Epithelial cell of prostate (primary cell): ENCODE measurements around the gene PARL.

ENCODE experiments used
- DNase-seq: peaks from one replicate; pipeline ENCODE4 v3.0.0-alpha.2; 2011; ENCODE audit warnings: low read depth, low spot score
- H3K27ac ChIP-seq: fragments of 450-650 bp; 2 replicates; pipeline ENCODE4 v1.5.1; 2017; ENCODE audit warnings: mild to moderate bottlenecking

The PARL gene, protein sequence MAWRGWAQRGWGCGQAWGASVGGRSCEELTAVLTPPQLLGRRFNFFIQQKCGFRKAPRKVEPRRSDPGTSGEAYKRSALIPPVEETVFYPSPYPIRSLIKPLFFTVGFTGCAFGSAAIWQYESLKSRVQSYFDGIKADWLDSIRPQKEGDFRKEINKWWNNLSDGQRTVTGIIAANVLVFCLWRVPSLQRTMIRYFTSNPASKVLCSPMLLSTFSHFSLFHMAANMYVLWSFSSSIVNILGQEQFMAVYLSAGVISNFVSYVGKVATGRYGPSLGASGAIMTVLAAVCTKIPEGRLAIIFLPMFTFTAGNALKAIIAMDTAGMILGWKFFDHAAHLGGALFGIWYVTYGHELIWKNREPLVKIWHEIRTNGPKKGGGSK

DNA sequence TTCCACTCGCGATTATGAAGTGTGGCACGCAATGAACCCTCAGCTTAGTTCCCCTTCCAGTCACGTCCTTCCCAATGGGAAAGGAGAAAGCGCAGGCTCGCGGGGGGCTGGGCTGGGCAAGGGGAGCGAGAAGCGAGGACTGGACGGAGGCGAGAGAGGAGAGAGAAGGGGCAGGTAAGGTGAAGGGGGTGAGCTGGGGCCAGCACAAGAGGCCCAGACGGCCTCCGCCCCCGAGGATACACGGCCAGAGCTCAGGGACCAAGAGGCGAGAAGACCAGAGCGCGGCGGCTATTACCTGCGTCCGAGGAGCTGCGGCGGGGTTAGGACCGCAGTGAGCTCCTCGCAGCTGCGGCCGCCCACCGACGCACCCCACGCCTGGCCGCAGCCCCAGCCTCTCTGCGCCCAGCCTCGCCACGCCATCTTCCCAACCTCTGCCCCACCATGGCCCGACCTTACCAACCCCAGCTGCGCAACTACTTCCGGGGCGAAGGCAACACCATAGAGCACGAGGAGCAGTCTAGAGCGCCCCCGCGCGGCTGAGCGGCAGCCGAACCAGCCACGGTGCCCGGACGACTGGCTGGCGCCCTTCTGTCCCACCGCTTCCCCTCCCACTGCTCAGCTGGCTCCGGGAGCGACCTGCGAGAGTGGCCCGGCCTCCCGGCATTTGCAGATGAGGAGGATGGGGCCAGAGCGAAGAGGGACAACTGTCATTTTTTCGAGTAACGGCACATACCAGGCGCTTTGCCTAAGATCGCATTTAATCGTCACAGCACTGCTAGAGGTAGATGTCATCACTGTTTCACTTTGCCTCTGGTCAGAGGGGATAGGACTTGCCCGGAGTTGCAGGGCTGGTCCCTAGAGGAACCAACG, at the start of gene PARL:
Gene PARL, minus strand, starts transcription at position 454 of the 870 bp plus-strand sequence. Its CDS starts 34 bp downstream, at position 420.
- peak within 1 kb of the TSS; percentile 62 for H3K27ac ChIP-seq
- DNase-seq = peak; percentile 40

DNA sequence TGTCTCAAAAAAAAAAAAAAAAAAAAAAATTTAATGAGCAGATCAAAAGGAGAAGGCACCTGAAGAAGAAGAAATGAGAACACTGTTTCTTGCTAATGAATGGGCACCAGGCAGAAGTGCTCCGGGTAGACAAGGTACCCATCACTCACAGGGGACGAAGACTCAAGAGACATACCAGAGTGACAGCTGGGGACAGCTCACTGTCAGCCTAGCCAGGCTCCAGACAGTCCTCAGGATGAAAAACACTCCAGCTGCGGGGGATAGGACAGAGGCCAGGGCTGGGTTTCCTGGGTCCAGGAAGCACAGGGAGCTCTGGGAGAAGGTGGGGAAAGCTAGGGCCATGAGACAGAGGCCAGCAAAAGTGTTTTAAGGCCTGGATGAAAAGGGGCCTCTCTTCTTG, 48.5 kb upstream of the PARL start:
- DNase-seq = no peak

DNA sequence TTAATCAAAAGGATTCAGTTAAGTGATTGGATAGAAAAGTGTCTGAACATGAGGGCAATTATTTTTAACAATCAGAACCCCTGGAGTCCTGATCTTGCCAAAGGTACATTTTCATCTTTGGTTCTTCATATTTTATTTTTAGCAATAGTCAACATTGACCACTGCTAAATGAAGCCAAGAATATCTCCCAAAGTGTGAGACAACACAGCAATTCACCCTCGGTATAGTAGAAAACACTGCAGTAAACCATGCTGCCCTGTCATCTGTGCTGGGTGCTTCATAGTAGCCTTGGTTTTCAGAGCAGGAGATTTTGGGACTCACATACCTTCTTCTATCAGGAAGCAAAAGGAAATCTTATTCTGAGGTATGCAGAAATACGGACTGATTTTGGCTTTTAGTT, 47.2 kb upstream of the PARL start:
- DNase-seq = no peak
- H3K27ac ChIP-seq = no peak overlapping the region

More for the DNA sequence above, 48.5 kb upstream of the PARL start:
- no peak overlapping the region for H3K27ac ChIP-seq

DNA sequence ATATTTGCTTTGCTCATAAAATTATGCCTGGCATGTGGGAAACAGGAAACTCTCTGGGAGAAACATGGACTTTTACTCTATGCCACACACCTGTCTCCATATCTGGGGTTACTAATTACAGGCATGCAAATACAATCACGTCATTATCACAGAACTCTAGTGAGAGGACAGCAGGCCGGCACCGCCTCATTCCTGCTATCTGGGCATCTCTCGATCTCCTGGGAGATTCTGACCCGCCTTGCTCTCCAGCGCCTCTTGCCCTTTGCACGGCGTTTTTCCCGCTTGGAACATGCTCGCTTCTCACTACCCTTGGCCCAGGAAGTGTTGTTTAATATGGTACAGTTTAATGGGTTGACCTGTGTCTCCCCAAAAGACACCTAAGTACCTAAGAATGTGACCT, 45.4 kb upstream of the PARL start:
- no peak for DNase-seq

DNA sequence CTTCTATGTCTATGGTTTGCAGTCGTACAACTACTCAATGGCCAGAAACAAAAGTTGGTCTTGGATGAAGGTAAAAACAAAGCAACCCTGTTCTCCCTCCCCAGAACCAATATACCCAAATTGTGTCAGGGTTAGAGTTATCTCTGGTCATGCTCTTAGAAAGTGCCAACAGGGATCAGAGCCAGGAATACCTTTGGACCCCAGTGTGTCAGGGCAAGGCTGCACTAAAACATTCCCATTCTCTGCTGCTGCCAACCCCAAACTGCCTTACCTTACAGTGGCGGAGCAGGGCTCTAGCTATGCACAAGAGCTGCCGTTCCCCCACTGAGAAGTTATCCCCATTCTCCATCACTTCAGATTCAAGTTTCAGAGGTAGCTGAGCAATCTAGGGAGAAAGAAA, 42.4 kb upstream of the PARL start:
- no peak for DNase-seq
- no peak overlapping the region for H3K27ac ChIP-seq

More for the DNA sequence above, 45.4 kb upstream of the PARL start:
- no peak overlapping the region for H3K27ac ChIP-seq

DNA sequence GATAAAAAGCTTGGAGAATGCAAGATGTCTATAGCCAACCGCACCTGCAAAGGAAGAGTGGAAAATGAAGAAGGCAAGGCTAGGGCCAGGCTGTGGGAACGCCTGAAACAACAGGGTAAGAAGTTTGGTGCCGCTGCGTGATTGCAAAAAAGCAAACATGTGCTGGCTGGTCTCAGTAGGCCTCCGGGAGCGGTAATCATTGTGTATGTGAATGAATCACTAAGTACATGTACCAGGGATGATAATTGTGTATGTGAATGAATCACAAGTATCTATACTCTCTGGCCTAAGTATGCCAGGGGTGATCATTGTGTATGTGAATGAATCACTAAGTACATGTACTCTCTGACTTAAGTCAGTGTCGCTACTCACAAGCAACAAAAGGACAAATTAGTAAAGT, 40.3 kb upstream of the PARL start:
- peak overlapping the region; percentile 86 for H3K27ac ChIP-seq
- peak; percentile 99 for DNase-seq

DNA sequence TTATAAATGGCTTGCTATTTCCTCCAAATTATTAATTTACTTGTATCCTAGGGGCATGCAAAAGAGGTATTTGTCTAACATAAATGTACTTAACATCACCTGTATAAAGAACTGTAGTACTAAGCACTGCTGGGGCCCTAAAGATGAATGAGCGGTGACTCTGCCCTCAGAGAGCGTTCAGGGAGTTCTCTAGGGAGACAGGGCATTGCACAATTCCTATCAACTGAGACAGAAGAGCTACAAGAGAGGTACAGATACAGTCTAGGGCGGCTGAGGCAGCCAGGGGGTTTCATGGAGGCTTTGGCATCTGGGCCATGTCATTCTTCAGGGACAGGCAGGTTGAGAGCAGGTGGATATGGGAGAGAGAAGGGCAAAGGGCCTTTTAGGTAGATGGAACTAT, 39.9 kb upstream of the PARL start:
- DNase-seq = no peak
- H3K27ac ChIP-seq = peak overlapping the region; percentile 86

DNA sequence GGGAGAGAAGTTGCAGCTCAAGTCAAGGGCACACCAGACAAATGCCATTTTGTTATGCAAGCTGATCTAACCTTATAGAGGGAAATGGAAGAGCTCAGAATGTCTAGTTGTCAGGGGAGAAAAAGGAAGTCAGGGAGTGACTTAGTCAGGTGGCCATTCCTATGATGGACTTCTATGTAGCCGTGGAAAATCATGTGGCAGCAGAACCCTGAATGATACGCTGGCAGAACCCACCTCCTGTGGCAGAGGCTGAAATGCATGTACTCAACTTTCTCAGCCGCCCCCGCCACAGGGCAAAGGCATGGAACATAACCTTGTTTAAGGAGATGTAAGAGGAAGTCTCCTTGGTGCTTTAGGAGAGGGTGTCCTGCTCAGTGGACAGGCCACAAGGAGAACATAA, 37.7 kb upstream of the PARL start:
- no peak for DNase-seq
- no peak overlapping the region for H3K27ac ChIP-seq

DNA sequence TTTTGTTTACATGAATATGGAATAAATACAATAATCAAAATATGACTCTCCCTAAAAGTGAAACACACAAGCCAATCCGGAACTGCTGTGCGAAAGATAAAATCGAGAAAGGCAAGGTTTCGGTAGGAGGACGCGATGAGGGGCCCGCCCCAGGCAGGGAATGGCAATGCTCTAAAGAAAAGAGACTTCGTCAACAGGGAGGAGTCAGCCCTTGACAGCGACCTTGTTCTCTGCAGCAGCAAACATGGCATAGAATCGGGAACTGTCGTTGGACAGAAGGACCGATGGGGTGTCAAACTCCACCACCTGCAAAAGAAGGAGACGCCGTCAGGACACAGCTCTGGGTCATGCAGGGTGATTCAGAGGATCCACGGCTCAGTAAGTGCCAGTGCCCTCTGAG, 36.4 kb upstream of the PARL start:
- no peak overlapping the region for H3K27ac ChIP-seq
- DNase-seq = no peak

DNA sequence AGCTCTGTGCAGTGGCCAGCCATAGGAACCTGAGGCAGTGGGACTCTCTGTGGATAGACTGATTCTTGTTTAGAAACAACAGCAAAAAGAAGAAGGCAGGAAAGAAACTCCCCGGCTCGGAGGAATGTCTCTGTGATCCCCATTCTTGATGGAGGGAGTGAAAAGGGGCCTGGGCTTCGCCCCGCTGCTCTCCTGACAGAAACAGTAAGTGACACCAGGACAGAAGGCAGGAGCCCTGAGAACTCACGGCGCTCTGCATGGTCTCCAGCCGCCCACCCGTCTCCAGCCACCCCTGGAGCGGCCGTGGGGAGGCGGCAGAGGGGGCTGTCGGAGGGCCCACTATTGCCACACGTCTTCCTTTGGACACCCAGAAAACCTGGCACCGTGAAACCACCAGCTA, 35.7 kb upstream of the PARL start:
- DNase-seq = no peak
- H3K27ac ChIP-seq = no peak overlapping the region

DNA sequence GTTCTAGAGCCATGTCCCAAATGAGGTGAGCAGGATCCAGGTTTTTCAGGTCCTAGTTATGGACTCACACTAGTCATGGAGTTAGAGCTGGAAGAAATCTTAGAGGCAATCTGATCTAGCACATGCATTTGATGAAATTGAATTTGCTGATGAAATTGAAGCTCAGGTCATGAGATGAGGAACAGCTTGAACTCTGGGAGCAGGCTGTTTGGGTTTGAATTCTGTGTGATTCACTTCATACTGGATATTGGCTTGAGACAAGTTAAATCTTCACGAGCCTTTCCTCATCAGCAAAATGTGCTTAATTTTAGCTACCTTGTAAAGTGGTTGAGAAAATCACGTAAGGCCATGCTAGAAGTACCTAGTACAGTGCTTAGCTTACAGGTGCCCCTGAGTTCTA, 33.5 kb upstream of the PARL start:
- H3K27ac ChIP-seq = no peak overlapping the region
- DNase-seq = no peak

DNA sequence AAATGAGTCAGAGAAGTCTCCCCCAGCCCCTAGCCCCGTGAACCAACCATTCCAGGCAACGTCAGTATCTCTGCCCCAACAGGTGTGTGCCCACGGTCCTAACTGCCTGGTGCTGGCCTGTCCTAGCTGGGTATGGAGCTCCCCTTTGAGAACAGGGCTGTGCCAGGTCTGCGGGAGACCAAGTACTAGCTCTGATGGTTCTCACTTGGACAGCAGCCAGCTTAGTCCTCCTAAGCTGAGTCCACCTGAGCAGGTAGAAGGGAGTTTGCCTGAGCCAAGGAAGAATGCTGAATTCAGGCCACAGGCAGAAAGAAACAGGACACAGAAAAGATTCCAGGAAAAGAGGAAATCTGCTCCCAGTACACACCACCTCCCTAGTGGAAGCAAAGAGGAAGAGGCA, 33.1 kb upstream of the PARL start:
- no peak overlapping the region for H3K27ac ChIP-seq
- no peak for DNase-seq

DNA sequence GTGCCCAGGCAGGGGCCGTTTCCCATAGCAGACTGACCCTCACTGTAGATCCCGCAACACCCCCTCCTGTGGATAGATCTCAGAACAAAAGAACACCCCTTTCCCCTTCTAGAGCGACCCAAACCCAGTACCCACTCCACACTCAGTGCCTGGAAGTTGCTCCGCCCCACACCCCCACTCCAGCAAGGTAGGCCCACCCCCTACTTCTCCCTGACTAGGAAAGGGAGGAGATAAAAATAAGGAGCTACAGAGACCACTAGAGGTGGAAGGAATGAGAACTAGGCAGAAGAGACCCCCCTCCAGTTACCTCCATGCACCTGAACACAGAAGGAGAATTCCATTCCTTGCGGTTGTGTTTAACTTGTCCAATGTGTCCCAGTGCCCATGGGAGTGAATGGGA, 30.2 kb upstream of the PARL start:
- H3K27ac ChIP-seq = peak overlapping the region; percentile 53
- DNase-seq = no peak

DNA sequence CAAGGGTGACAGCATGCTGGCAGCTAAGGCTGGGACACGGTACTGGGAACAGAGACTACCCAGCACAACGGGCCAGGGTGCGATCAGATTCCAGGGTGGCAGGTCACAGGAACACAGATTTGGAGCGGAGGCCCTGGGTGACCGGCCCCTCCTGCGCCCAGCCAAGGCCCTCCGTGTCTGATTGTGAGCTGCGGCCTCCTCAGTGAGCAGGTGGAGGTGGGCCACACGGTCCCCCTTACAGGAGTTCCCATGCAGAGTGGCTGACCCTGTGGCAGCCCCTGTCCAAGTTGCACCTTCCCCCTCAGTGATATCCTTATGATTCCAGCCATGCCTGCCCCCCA, 28.9 kb upstream of the PARL start:
- peak overlapping the region; percentile 45 for H3K27ac ChIP-seq
- no peak for DNase-seq

DNA sequence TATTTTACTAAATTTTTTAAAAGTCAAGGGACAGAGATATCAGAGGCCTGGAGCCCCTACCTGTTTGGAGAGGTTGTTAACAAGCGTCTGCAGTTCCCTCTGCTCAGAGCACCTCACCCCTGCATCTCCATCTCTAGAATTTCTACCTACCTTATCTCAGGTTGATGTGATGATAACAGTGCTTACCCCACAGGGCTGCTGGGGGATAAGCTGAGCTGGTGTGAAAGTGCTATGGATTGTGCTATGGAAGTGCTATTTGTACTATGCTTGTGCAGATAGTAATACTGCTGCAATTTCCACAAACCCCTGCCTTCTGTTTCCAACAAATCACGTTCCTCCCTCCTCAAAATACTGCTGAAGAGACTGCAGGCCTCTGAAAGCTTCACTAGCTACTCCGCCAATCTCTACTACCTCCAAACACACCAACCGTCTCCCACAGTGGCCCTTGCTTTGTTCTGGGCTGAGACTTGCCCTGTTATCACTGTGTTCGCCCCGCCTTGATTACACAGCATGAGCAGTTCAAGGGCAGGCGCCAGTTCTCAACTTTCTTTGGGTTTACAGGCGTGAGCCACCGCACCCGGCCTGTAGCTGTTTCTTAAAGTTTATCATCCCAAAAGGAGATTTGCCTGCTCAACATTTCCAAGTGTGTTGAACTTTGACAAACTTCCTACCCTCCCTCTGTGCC, 28.4 kb upstream of the PARL start:
- no peak for DNase-seq
- H3K27ac ChIP-seq = peak overlapping the region; percentile 45

DNA sequence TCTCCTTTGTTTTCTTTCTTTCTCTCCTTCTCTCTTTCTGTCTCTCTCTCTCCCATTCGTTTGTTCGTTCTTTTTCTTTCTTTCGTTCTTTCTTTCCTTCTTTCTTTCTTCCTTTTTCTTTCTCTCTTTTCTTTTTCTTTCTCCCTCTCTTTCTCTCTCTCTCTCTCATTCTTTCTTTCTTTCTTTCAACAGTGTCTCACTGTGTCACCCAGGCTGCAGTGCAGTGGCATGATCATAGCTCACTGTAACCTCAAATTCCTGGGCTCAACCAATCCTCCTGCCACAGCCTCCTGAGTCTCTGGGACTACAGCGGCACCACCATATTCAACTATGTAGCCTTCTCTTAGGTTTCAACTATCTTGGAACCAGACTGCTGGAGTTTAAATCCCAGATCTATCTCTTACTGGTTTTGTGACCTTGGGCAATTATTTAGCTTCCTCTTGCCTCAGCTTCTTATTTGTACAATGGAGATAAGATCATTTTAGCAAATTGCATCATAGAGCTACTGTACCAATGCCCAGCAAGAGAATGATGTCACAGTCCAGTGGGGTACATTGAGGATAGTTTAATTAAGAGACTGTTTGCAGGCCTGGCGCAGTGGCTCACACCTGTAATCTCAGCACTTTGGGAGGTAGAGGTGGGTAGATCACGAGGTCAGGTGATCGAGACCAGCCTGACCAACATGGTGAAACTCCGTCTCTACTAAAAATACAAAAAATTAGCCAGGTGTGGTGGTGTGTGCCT, 27.3 kb upstream of the PARL start:
- no peak for DNase-seq
- no peak overlapping the region for H3K27ac ChIP-seq

DNA sequence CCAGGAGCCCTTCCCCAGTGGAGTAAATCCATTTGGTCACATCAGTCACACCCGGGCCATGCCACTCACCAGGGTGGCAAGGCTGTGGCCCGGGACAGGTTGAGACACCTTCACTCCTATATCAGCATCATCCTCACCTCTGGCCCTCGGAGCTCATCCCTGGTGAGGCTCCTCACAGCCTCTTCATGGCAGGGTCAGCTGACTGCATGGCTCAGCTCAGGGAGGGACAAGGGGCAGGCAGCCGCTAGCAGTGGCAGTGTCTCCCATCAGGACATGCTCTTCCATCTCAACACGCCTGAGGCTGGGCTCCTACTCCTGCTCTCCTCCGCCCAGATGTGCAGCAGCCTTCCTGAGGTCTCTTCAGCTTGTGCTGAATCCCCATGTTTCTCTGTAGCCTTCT, 26.4 kb upstream of the PARL start:
- H3K27ac ChIP-seq = no peak overlapping the region
- DNase-seq = no peak

DNA sequence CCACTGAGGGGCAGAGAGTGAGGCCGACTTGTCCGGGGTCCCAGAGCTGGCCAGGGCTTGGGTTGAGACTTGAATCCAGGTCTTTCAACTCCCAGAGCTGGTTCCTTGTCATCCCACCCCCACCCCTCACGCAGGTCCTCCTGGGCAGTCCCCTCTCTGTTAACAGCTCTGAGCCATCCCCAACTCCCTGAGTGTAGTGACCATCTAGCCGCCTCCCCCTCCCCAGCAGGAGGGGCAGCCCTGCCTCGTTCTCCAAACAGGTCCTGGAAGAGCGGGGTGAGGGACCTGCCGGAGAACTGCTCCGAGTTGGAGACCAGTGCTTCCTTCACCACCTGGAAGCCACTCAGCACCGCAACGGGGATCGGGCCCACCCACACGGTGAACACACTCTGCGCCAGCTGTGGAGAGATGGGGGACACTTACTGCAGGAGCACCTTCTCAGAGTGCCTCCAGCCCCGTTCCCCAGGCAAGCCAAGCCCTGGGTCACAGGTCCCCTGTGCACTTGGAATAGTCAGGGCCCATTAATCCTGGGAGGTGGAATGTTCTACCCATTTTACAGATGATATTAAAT, 24.4 kb upstream of the PARL start:
- no peak overlapping the region for H3K27ac ChIP-seq
- DNase-seq = no peak

DNA sequence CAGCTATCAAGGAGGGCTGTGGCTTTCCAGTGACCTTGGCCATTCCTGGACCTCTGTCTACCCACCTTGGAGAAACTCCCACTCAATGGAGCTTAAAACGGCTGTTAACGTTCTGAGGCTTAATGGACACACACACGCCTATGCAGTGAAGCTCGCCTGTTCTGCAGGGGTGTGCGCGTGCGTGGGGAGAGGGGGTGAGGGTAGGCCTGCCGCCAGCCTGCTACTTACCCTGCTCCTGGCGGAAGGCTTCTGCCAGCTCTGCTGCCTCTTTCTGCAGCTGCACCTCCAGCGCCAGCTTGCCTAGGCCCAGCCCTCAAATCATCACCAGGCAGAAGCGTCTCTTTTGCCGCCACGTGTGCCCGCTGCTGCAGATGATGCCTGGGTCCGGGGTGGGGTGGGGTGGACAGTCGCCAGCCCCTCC, 23.2 kb upstream of the PARL start:
- H3K27ac ChIP-seq = no peak overlapping the region
- no peak for DNase-seq

DNA sequence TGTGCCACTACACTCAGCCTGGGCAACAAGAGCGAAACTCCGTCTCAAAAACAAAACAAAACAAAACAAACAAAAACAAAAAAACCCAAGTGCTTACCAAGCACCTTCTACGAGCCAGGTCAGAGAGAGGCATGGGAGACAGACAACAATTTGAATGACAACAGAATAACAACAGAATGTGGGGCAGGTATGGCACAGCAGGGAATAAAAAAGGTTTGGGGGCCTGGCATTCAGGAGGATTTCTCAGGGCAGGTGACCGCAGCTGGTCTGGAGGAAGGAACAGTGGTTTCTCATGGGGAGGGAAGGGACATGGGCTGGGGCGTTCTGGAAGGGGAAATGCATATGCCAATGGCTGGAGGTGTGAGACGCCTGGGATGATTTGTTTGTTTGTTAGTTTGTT, 22.5 kb upstream of the PARL start:
- H3K27ac ChIP-seq = no peak overlapping the region
- no peak for DNase-seq
